Erythroblast (primary cell): ENCODE results near the gene ISCA2.

Experiments used
- DNase-seq, 2 experiments: peaks; one replicate each; lab custom pipeline; 2025; lab: John Stamatoyannopoulos, UW
- GATA1 ChIP-seq: IDR thresholded peaks from 2 replicates; pipeline ENCODE4 v1.6.1; 2011; ENCODE audit warnings: low read depth, mild to moderate bottlenecking, control low read depth, low read length, moderate library complexity
- POLR2A ChIP-seq: IDR thresholded peaks from 2 replicates; pipeline ENCODE4 v1.6.1; 2011; ENCODE audit warnings: mild to moderate bottlenecking, low read length

The ISCA2 gene

DNA sequence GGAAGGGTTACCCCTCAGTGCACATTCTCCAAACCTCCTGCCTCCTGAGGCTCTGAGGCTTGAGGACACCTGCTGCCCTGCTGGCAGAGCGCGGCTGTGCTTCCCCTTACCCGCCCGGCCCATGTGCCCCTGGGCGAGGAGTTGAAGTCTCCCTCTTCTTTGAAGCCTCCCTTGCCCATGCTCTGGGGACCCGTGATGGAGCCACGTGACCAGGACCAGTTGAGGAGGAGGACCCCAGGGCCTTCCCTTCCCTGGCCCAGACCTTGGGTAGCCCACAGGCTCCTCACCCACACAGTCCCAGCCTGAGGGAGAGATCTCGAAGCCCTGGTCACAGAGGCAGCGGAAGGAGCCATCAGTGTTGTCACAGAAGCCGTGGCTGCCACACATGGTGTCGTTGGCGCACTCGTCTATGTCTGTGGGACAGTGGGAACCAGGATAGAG, 12.9 kb downstream of the ISCA2 start:
- DNase-seq = no peak
- TF ChIP-seq POLR2A = no peak
- no peak for TF ChIP-seq GATA1

DNA sequence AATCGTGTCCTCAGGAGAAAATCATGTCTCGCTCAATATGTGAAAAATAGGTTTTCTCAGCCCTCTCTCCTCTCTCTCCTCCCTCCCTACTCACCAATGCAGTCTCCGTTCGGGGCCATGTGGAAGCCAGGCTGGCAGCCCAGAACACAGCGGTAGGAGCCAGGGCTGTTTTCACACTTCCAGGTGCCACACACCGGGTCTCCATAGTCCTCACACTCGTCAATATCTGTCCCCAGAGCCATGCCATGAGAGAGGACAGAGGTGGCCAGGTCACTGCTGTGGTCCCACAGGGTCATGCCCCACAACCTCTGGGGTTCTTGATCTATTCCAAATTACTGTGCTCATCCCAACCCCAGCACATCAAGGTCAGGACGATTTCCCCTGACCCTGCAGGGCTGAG, 13.5 kb downstream of the ISCA2 start:
- TF ChIP-seq POLR2A (no peak), GATA1 (no peak)
- no peak for DNase-seq

- TF ChIP-seq POLR2A (no peak), GATA1 (no peak)
Observed at GRCh38 chr14:74507840-74508239, 14.3 kb downstream of the ISCA2 start.

DNA sequence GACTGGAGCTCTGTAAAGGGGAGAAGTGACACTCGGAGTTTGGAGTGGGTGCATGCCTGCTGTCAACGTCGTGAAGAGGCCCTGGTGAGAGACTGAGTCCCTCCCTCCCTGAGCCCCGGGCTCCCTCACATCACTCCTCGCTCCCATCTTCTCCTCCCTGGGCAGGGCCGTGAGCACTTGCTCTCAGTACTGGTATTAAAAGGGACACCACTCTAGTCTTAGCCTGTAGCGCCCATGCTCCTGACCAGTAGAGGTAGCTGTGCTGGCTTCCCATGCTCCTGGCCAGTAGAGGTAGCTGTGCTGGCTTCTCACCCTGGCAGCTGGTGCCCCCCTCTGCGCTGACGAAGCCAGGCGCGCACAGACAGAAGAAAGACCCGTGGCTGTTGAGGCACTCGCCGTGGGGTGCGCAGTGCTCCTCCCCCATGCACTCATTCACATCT, 14.7 kb downstream of the ISCA2 start:
- DNase-seq = peak in 1 of 2 experiments; percentile 18
- TF ChIP-seq POLR2A = no peak
- TF ChIP-seq GATA1 = no peak

More at GRCh38 chr14:74507840-74508239, 14.3 kb downstream of the ISCA2 start:
- DNase-seq = no peak

DNA sequence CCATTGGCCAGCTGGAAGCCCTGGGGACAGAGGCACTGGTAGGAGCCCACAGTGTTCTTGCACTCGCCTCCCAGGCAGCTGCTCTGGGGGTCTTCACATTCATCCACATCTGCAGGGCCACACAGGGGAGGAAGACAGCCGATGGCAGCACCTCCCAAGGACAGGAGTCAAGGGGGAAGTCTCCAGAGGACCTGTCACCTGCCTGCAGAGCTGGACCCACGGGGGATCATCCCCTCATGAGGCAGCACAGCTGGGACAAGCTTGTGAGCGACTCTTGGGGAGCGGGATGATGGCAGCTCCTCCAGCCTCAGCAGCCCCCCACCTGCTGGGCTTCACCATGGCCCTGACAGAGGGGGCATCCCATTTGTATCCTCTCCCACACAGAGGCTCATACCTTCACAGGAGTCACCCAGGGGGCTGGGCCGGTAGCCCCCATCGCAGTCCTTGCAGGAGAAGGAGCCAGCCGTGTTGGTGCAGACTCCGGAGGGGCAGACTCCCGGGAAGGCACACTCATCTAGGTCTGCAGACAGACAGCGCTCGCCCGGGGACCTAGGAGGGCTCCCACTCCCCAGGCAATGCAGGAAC, 15.4 kb downstream of the ISCA2 start:
- TF ChIP-seq GATA1 (no peak), POLR2A (no peak)
- DNase-seq = no peak

DNA sequence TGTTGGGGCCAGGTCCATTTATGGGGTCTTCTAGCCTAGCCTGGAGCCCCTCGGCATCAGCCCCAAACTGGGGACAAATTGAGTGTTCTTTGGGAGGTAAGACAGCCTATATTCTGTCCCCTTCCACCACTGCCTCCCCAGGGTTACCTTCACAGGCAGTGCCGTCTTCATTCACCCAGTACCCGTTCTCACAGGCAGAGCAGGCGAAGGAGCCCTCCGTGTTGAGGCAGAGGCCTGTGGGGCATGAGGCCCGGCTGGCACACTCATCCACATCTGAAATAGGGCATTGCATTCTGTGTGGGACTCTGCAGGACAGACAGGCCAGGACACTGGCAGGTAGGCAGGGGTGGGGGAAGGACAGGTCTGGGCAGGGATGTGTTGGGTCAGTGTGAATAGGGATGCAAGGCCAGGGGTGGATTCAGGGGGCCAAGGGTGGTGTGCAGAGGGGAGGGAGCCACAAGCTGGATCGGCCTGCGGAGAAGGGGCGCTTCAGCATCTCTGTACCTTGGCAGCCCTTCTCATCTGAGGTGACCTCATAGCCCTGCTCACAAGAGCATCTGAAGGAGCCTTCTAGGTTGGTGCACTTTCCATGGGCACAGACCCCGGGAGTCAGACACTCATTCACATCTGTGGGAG, 16.1 kb downstream of the ISCA2 start:
- no peak for TF ChIP-seq POLR2A
- TF ChIP-seq GATA1 = no peak
- no peak for DNase-seq

- no peak for TF ChIP-seq GATA1
- no peak for TF ChIP-seq POLR2A
- no peak for DNase-seq
Observed at GRCh38 chr14:74510223-74510931, 16.8 kb downstream of the ISCA2 start.

DNA sequence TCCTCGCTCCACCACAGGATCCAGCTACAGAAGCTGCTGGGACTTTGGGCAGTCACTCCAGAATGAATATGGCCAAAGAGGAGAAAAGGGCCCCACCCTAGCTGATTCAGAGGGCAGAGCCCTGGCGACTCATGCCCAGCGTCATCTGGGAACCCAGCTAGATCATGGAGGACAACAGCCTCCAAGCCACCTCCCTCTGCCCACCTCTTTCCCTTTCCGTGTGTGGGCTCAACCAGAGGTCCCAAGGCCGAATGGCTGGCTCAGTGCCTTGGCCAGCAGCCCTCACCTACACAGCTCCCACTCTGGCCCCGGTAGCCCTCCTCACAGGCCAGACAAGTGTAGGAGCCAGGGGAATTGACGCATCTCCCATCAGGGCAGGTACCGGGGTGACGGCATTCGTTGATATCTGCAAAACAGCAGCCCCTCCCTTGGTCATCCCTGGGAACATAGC, 17.4 kb downstream of the ISCA2 start:
- TF ChIP-seq POLR2A (no peak), GATA1 (no peak)
- DNase-seq = no peak

- no peak for DNase-seq
- TF ChIP-seq POLR2A (no peak), GATA1 (no peak)
Observed at GRCh38 chr14:74511966-74512830, 18.6 kb downstream of the ISCA2 start.

DNA sequence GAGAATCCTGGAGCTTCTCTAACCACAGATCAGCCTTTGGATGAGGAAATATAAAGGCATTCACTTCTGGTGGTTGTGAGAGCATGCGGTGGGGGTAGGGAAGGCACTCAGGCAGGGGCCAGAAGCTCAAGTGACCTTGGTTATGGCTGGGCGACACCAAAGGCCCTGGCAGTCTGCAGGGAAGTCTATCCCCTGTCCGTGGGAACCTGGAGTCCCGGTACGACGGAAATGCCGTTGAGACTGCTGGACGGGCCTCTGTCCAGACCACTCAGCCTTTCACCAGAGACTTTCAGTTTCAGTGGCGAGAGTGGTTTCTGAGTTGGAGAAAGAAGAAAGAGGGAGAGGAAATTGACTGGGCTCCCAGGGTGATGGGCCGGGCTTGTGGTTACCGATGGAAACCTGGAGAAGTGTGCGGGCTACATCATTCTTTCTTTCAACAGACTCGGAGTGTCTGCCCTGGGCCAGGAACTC, 20.9 kb downstream of the ISCA2 start:
- no peak for DNase-seq
- TF ChIP-seq POLR2A (no peak), GATA1 (no peak)

- DNase-seq = no peak
- TF ChIP-seq POLR2A = no peak
- no peak for TF ChIP-seq GATA1
Observed at GRCh38 chr14:74515891-74516412, 22.4 kb downstream of the ISCA2 start.

DNA sequence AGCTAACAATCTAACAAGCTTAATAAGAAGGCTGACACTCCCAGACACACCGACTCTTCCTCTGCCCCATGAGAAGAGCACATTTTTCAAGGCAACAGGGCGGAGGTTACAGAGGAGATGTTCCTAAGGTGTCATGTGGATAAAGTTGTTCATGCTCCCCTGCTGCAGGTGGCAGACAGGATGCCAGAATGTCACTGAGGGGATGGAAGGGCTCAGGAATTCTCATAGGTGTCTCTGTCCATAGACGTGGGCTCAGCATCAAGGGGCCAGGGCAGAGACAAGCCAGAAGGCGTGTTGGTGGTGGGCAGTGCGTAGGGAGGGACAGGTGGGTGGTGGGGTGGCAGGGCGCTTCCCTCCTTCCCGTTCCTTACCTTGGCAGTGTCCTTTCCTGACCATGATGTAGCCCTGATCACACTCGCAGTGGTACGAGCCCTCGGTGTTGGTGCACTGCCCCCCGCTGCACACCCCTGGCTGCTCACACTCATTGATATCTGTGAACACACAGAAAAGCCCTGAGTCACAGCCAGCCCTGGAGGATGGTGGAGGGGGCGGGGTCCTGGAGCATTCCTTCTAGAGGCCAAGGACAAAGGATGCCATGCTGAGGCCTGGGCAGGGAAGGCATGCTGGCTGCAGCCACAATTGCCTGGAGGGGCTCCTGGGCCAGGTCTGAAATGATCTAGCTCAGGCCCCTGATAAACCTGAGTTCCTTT, 23.0 kb downstream of the ISCA2 start:
- no peak for TF ChIP-seq GATA1
- TF ChIP-seq POLR2A = no peak

More for the DNA sequence above, 23.0 kb downstream of the ISCA2 start:
- DNase-seq = no peak
